Ishikawa (cell line): ENCODE measurements around the gene AUTS2.

Experiments used
- EP300 ChIP-seq: IDR thresholded peaks from 2 replicates; pipeline ENCODE4 v1.6.1; 2012; ENCODE audit warnings: borderline replicate concordance
- FOXM1 ChIP-seq: IDR thresholded peaks from 2 replicates; pipeline ENCODE4 v1.6.1; 2012; ENCODE audit warnings: low read depth, borderline replicate concordance
- TCF12 ChIP-seq: IDR thresholded peaks from 2 replicates; pipeline ENCODE4 v1.6.1; 2012; ENCODE audit warnings: low read depth

- no peak for TF ChIP-seq EP300
- TF ChIP-seq TCF12, result no peak
- TF ChIP-seq FOXM1, result no peak
These were observed at the start of gene AUTS2 for GRCh38 chr7:69598081-69598486.
